ENCODE measurements around the gene HHEX. TPM values are rescaled to one million over a fixed set of nuclear protein-coding genes. Genes with fewer than 3 reads are reported as not detected.

The HHEX gene
- total RNA-seq, 1 donor from 2014 or later: 1.6 TPM

- no peak for DNase-seq (ENCODE audit: low read depth)
- TF ChIP-seq, protein P1, sequence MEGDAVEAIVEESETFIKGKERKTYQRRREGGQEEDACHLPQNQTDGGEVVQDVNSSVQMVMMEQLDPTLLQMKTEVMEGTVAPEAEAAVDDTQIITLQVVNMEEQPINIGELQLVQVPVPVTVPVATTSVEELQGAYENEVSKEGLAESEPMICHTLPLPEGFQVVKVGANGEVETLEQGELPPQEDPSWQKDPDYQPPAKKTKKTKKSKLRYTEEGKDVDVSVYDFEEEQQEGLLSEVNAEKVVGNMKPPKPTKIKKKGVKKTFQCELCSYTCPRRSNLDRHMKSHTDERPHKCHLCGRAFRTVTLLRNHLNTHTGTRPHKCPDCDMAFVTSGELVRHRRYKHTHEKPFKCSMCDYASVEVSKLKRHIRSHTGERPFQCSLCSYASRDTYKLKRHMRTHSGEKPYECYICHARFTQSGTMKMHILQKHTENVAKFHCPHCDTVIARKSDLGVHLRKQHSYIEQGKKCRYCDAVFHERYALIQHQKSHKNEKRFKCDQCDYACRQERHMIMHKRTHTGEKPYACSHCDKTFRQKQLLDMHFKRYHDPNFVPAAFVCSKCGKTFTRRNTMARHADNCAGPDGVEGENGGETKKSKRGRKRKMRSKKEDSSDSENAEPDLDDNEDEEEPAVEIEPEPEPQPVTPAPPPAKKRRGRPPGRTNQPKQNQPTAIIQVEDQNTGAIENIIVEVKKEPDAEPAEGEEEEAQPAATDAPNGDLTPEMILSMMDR (IDR thresholded peaks at IDR 0.05; ENCODE audit: insufficient read depth, low read length, poor library complexity, severe bottlenecking): no peak
- peak overlapping the region; percentile 80 for H3K4me3 ChIP-seq (ENCODE audit: low read depth, low read length)
- H3K36me3 ChIP-seq (ENCODE audit: control insufficient read depth, insufficient read depth, low read length): no peaks in the 10 kb centered on the region
- peaks cover 13% of the 10 kb centered on the region for H3K27me3 ChIP-seq (ENCODE audit: control insufficient read depth, insufficient read depth, low read length)
Measured at GRCh38 chr10:92690915-92691590, 1.3 kb downstream of the HHEX start.

- Histone ChIP-seq H3K27me3 (ENCODE audit: control insufficient read depth, insufficient read depth, low read length) (peaks cover 13% of the 10 kb centered on the region), H3K4me3 (ENCODE audit: low read depth, low read length) (no peak overlapping the region), H3K36me3 (ENCODE audit: control insufficient read depth, insufficient read depth, low read length) (no peaks in the 10 kb centered on the region)
- DNase-seq (ENCODE audit: low read depth): no peak
- TF ChIP-seq, protein P1 (IDR thresholded peaks at IDR 0.05; ENCODE audit: insufficient read depth, low read length, poor library complexity, severe bottlenecking): no peak
Measured at GRCh38 chr10:92691591-92692079, 1.9 kb downstream of the HHEX start.

DNA sequence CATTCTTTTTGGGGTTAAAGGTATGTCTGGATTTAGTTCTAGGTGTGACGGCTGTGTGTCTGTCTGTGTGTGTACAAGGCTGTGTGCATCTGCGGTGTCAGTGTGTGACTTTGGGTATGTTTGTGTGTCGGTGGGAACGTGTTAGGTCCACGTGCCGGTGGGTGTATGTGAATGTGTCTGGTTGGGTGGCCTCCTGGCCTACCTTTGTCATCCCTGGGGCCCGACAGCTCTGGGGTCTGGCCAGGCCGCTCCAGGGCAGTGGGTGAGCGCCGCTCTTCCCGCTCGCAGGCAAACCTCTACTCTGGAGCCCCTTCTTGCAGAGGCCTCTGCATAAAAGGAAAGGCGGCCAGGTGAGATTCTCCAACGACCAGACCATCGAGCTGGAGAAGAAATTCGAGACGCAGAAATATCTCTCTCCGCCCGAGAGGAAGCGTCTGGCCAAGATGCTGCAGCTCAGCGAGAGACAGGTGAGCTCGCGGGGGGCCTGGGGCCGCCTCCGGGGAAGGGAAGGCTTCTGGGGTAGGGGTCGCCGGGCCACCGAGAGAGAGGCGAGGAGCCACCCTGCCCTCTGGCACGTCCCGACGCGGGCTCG, 2.4 kb downstream of the HHEX start:
- no peak for DNase-seq (ENCODE audit: low read depth)
- H3K27me3 ChIP-seq (ENCODE audit: control insufficient read depth, insufficient read depth, low read length): peaks cover 13% of the 10 kb centered on the region
- no peaks in the 10 kb centered on the region for H3K36me3 ChIP-seq (ENCODE audit: control insufficient read depth, insufficient read depth, low read length)
- H3K4me3 ChIP-seq (ENCODE audit: low read depth, low read length): no peak overlapping the region
- TF ChIP-seq, protein P1 (IDR thresholded peaks at IDR 0.05; ENCODE audit: insufficient read depth, low read length, poor library complexity, severe bottlenecking): no peak

GRCh38 chr10:92692697-92693533, 3.2 kb downstream of the HHEX start:
- TF ChIP-seq, protein P1 (IDR thresholded peaks at IDR 0.05; ENCODE audit: insufficient read depth, low read length, poor library complexity, severe bottlenecking): no peak
- Histone ChIP-seq H3K27me3 (ENCODE audit: control insufficient read depth, insufficient read depth, low read length) (peaks cover 13% of the 10 kb centered on the region), H3K36me3 (ENCODE audit: control insufficient read depth, insufficient read depth, low read length) (no peaks in the 10 kb centered on the region), H3K4me3 (ENCODE audit: low read depth, low read length) (no peak overlapping the region)
- DNase-seq (ENCODE audit: low read depth): no peak

GRCh38 chr10:92693534-92693893, 3.8 kb downstream of the HHEX start:
- TF ChIP-seq, protein P1 (IDR thresholded peaks at IDR 0.05; ENCODE audit: insufficient read depth, low read length, poor library complexity, severe bottlenecking): no peak
- H3K36me3 ChIP-seq (ENCODE audit: control insufficient read depth, insufficient read depth, low read length): no peaks in the 10 kb centered on the region
- no peak overlapping the region for H3K4me3 ChIP-seq (ENCODE audit: low read depth, low read length)
- no peak for DNase-seq (ENCODE audit: low read depth)
- peaks cover 13% of the 10 kb centered on the region for H3K27me3 ChIP-seq (ENCODE audit: control insufficient read depth, insufficient read depth, low read length)

All from kidney epithelial cell (primary cell).